ENCODE measurements around the gene ARNT2.

The ARNT2 gene

DNA sequence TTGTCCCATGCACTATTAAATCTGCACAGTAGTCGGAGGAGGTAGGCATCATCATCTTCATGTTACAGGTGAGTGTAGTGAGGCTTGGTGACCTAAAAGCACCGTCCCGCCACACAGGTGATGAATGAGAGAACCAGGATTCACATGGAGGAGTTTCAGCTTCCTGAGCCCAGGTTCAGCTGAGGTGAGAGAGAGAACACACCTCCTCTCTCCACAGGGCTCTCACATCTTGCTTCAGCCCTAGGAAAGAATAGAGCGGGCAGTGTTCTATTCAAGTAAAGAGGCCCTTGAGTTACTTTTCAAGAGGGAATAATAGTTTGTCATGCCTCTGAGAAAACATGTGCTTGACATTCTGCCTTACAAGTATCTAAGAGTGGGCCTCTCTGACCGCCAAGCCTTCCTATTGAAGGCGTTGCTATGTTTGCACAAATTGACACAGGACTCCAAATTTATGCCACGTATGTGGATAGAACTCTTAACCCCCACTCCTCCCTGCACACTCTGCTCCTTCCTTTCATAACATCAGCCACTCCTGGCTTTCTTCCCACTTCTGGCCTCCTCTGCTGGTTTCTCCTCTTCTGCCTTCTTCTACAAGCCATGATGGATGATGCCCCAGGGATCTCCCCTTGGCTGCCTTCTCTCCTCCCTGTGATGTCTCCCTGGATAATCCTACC is 152.6 kb downstream of the ARNT2 start:
- DNase-seq (ENCODE audit: low read depth, low spot score) = no peak

DNA sequence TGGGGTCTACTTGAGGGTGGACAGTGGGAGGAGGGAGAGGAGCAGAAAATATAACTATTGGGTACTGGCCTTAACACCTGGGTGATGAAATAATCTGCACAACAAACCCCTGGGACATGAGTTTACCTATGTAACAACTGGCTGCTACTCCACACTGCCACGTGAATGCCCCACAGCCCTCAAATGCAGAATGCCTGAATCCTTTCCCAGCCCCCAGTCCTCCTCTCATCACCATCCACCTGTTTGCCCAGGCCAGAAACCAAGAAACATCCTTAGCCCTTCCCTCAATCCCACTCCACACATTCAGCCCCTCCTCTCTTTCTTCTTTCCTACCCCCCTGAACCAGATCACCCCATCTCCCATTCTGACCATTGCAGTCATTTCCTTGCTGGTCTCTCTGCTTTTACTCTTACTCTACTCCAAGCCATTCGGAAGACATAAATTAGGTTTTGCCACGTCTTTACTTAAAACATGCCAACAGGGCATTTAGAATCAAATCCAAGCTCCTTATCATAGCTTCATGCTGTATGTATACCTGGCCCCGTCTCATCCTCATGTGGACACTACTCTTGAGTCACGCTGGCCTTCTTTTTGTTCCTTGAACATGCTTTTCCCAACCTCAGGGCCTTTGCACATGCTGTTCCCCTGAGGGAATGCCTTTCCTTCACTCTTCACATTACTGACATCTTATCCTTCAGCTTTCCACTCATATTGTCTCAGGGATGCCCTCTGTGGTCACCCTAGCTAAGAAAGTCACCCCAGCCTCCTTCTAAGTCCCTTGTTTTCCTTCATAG is 153.5 kb downstream of the ARNT2 start:
- DNase-seq (ENCODE audit: low read depth, low spot score) = no peak

DNA sequence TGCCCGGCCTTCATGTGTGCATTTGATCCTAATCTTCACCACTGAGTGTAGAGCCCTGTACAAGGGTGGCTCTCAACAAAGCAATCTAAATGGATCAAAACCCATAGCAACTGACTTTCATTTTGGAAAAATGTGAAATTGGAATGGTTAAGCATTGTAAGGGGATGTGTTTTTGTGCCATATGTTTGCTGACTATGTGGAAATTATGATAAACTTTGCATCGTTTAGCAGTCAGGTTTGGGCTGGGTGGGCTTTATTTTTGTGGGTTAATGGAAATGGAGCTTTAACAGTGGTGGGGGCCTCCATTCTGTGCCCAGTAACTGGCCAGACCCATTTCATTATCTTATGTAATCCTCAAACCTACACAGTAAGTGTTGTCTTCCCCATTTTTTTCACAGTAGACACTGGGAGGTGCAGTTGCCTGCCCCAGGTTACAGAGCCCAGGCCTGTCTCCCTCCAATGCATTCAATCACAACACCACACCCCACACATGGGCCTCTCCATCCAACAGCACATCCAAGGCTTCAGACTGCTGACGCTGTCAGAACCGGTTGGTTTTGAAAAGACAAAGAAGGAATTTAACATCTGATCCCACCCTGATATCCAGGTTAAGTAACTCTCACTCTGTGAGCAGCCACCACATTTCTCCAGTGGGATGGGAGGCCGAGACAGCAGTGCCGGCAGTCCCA is 154.6 kb downstream of the ARNT2 start:
- DNase-seq (ENCODE audit: low read depth, low spot score) = no peak

DNA sequence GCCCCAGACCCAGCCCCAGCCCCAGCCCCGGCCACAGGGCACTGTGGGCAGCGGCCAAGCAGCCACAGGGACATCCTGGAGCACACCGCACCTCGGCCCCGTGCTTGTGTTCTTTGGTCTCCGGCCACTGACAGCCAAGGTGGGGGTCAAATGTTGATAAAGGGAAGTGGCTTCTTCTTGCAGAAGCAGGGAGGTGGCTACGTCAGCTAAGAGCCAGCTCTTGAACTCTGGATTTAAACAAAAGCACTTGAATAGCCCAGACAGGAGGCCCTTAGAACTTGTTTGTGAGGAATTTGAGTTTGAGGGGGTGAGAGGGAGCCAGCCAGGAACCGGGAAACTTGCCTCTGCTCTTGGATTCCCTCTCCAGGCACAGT is 155.1 kb downstream of the ARNT2 start:
- DNase-seq (ENCODE audit: low read depth, low spot score) = no peak

DNA sequence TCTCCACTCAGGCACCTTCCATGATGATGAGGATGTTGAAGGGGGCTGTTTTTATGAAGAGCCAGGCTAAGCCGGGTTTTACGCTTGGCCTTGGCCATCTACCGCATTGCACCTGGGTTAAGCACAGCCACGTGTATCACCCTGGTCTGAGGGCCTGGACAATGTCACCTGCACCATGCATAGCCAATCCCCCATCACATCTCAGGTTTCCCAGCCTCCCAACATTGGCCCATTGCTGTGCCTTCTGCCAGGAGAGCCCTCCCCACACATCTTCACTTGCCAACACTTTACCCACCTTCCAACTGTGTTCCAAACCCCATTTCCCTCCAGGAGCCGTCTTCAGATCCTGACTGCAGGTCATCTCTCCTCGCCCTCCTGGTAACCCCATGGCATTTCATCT is 155.6 kb downstream of the ARNT2 start:
- DNase-seq (ENCODE audit: low read depth, low spot score) = no peak

DNA sequence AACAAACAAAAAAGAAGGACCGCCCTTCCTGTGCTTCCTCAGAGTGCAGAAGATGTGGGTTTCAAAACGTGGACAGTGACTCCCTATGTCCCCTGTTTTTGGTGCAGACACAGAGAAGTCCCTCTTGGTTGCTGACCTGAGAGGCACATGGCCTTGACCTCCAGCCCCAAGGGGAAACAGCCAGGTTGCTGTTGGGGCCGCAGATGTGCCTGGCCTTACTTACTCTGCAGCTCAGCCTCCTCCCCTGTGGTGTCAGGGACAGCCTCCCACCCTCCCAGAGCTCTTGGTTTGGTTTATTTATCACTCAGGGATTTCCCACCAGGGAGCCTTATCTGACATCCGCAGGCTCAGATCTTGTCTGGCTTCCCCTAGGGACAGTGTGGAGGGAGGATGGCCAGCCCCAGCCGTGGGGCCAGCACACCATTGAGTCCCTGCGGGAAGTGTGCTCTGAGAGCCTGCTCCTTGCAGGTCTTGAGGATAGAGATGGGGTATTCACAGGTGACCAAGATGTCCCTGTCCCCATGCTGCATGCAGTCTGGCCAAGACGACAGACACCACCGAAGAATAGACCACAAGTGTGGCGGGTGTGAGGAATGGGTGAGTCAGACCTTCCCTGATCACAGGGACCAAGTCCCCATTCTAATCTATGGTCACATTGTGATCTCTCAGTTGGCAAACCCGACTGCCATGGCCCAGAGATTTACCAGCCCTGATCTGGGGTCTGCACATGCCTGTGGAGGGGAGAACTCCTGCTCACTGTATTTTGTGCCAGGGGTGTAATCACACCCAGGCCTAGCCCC is 156.6 kb downstream of the ARNT2 start:
- DNase-seq (ENCODE audit: low read depth, low spot score) = no peak

DNA sequence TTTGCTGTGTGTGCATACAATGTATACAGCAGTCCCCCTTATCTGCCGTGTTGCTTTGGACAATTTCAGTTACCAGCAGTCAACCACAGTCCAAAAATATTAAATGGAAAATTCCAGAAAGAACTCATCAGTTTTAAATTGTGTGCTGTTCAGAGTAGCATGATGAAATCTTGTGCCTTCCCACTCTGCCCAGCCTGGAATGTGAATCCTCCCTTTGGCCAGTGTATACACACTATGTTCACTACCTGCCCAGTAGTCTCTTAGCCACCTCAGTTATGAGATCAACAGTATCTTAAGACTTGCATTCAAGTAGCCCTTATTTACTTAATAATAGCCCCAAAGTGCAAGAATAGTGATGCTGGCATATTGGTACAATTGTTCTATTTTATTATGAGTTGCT is 157.3 kb downstream of the ARNT2 start:
- no peak for DNase-seq (ENCODE audit: low read depth, low spot score)

DNA sequence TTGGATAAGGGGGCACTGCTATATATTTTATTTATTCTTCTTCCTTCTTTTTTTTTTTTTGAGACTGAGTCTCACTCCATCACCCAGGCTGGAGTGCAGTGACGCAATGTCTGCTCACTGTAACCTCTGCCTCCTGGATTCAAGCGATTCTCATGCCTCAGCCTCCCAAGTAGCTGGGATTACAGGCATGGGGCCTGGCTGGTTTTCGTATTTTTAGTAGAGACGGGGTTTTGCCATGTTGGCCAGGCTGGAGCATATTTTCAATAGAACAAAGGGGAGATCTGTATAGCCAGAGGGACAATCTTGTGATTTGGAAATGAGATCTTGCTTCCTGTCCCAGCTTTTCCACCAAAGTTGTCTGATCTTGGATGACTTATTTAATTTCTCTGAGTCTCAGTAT is 157.9 kb downstream of the ARNT2 start:
- no peak for DNase-seq (ENCODE audit: low read depth, low spot score)

DNA sequence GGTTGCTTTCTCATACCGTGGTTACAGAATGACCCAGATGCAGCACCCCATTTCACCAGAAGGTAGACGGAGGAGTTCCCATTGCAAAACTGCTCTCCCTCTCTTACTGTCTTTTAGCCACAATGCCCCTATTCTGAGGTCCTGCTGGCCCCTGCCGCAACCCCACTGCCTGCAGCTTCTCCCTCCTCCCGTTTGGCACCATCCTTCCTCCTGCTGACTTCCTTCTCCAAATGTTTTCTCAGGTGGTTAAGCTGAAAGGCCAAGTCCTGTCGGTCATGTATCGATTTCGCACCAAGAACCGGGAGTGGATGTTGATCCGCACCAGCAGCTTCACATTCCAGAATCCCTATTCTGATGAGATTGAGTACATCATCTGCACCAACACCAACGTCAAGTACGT is 158.7 kb downstream of the ARNT2 start:
- no peak for DNase-seq (ENCODE audit: low read depth, low spot score)

DNA sequence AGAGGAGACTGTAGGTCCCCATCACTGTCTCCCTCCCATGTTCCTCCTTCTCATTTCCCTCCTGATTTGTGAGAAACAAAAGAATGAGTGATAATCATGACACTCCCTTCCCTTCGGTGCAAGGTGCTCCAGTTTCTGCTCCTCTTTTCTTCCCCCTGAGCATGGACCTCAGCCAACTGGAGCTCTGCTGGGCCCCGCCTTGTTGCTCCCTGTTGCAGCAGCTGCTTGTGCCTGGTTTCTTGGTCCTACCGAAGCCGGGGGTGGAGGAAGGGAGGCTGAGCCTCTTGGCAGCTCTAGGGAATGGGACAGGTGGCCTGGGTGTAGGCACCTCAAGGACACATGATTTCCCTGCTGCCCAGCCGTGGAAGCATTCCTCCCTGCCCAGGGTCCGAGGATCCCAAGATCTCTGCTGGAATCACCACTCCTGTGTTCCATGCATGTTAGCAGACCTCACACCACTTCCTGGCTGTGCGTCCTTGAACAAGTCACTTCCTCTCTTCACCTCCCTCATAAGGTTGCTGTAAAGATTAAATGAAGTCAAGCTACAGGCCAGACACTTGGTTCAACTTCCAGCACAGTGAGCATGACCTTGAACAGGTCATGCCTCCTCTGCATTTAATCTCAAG is 159.3 kb downstream of the ARNT2 start:
- DNase-seq (ENCODE audit: low read depth, low spot score) = no peak

DNA sequence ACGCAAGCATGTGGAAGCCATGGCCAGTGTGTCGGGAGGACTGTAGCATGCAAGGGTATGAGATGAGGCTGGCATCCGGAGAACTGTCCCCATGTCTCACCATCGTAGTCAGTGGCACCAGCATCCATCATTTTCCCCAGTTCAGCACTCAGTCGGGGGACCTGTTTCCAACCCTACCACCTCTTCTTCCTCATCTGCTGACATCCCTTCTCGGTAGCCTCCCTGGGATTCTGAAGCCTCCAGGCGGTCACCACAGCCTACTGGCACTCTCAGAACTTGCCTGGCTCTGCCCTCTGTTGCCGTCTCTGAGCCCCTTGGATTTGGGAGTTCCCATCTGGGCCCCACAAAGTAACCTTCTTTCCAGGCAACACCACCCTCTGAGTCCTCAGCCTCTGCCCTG is 159.9 kb downstream of the ARNT2 start:
- DNase-seq (ENCODE audit: low read depth, low spot score) = no peak

DNA sequence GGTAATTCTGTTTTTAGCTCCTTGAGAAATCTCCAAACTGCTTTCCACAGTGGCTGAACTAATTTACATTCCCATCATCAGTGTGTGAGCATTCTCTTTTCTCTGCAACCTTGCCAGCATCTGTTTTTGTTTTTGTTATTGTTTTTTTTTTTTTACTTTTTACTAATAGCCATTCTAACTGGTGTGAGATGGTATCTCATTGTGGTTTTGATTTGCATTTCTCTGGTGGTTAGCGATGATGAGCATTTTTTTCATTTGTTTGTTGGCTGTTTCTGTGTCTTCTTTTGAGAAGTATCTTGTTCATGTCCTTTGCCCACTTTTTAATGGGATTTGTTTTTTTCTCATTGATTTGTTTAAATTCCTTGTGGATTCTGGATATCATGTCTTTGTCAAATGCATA is 161.2 kb downstream of the ARNT2 start:
- no peak for DNase-seq (ENCODE audit: low read depth, low spot score)

DNA sequence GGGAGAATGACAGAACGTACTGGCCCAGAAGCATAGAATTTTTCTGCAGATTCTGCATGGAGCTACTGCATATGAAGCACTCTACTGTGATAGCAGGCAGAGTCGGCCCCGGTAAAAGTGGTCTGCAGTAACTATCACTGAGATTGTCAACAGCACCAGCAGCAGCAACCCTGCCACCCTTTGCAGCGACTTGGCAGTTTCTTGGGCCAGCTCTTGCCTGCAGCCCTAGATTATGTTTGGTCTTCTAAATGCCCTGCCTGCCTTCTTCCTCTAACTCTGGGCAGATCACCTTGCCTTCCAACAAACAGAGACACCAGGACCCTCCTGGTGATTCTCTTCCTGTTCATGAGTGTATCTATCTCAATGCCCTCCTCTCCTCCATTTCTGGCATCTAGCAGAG is 161.8 kb downstream of the ARNT2 start:
- no peak for DNase-seq (ENCODE audit: low read depth, low spot score)

DNA sequence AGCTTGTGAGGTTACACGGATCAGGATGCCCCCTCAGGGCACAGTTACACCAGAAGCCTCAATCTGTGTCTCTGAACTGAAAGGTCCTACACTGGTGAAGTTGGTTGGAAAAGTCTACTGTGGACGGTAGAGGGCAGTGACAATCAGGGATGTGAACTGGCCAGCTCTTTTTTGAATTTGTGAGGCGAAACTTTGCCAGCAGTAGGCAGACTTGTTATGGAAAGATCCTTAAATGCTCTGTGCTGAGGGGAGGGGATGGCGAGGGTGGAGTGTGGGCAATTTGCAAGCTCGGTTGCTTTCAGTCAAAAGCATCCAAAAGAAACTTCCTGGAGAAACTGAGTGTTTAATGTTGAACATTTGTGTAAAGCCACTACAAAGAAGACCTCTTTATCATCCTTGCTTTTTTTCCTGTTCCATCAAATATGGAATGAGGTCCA is 163.6 kb downstream of the ARNT2 start:
- no peak for DNase-seq (ENCODE audit: low read depth, low spot score)

DNA sequence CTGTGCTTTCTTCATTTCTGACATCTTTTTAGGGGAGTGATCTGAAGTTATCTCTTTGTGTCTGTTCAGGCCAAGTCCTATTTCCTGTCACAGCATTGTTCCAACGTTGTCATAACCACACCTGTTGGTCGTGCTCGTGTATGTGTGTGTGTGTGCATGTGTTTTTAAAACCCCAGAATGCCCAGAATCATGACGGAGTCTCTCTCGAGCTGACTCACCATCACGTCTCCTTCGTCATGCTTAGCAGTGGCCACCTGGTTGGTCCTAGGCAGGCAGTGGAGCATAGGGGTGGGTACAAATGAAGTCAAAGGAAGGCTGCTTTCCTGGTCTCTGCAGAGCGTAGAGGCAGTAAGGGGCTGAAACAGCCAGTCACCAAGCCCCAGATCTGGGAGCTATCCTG is 164.1 kb downstream of the ARNT2 start:
- no peak for DNase-seq (ENCODE audit: low read depth, low spot score)

DNA sequence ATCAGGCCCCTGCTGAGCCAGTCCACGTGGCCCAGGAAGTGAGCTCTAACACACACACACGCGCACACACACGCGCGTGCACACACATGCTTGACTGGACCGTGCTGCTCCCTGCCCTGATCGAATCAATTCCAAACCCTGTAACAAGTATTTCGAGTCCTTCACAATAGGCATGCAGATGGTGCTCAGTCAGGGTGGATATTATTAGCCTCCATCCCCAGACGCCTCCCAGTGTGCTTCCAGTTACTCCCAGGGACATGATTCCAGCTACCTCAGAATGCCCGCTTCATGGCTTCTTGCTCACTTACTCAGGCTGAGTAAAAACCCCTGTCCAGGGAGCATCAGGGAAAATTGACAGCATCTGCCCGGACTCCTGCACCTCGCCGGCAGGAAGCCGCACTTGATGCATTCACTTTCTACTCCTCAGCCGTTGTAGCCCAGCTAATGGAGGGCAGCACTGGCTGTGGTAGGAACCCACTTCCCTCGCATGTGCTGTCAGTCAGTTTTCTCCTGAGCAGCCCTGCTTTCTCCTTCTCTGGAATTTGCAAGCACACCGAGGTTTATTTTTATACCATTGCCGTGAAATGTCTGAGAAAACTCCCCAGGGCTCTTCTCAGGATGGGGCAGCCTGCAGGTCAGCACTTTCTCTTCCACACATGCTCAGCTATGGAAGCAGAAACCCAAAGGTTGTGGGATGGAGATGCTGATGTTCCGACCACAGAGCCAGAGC is 164.9 kb downstream of the ARNT2 start:
- no peak for DNase-seq (ENCODE audit: low read depth, low spot score)

DNA sequence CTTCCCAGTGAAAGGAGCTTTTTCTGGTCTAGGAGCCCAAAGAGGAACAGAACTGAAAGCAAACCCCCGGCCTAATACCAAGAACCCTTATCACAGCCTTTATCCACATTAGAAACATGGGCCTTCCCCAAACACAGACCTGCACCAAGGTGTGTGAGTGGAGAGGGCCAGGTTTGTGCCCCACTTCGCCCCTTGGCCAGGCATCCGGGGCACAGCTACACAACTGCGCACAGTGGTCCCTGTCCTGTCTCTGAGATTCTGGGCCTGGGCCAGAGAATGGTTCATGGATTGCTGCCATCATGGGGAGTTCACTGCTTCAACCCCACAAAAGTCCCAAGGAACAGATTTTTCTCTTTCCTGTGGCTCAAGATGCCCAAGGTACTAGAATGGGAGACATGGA is 165.5 kb downstream of the ARNT2 start:
- DNase-seq (ENCODE audit: low read depth, low spot score) = no peak

DNA sequence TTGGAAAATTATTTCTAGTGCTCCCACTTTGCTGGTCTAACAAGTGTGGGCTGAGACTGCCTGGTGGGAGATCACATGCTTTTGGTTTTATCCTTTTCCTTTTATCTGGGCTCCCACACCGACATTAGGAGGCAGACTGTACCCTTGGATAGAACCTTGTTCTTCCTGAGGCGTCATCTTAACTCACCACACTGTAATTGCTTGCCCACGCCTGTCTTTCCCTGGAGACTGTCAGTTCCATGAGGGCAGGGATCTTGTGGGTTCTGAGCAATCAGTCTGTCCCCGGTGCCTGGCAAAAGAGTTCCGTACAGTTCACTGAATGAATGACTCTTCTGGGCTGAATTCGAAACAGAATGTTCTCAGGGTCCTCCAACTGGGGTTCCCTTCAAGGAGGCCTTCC is 166.4 kb downstream of the ARNT2 start:
- DNase-seq (ENCODE audit: low read depth, low spot score) = no peak

DNA sequence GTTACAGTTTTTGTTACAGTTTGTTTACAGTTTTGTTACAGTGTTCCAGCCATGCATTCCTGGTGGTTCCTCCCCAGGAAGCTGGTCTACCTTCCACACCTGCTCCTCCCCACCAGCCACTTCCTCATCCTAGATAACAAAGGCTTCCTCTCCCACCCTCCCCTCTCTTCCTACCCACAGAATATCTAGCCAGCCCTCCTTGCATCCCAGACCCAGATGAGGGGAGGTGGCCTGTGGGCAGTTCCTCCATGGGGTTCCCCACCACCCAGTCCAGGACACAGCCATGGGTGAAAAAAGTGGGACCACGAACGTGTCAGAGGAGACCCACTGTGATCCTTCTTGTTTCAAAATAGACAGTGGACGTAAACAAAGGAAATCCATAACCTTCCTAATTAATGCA is 168.2 kb downstream of the ARNT2 start:
- no peak for DNase-seq (ENCODE audit: low read depth, low spot score)

DNA sequence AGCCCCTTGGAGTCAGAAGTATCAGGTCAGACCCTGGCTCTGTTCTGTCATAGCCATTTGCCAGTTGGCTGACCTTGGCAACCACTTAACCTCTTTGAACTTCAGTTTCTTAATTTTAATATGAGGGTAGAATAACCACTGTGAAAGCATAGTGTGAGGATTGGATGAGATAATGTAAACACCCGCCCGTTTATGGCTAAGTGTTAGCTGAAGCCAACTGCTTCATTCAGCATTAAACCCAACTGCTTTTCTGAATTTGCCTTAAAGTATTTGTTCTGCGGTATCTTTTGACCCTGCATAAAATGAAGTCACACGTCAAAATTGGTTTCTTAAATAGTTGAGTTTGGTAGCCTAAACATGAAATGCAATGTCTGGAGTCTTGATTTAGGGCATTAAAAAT is 169.4 kb downstream of the ARNT2 start:
- no peak for DNase-seq (ENCODE audit: low read depth, low spot score)

DNA sequence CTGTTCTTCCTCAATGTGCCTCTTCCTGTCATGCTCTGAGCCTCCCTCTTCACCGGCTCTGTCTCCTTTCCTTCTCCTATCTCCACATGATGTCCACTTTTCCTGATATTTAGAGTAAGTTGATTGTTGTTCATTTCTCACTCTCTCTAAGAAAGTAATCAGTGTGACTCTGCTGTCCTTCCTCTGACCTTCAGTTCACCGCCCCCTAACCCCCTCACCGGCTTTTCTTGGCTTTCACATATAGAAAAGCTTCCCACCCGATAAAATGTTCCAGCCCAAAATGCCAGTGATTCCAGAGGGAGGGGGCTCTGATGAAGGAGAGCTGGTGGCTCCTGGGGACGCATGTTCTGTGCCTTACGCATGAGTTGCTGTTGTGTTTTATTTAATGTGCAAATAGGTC is 170.4 kb downstream of the ARNT2 start:
- no peak for DNase-seq (ENCODE audit: low read depth, low spot score)
